Measurements from ENCODE around the gene TRHDE.

DNA sequence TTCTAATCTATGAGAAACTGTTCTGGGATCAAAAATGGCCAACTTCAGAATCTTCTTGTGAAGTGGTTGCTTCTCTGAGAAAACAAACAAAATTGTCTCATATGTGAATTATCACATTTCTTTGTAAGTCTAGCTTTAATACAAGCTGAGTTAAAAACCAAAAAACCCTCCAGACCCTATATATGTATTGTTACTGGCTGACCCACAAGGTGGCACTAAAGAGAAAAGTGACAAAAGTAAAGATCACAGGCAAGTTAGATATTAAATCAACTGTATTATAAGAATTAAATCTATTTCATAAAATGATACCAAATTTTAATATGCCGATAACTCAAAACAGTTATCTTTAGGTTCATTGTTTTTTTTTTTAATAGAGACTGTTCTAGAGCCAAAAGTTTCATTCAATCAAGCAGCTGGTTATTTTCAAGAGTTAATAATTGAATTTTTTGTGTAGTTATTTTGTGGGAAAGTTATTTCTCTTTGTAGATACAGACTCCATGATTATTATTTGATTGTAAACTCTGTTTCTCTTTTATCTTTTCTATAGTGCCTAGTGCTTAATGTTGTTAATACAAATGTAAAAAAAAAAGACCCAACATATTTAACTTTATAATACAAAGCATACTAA lies 7.5 kb upstream of the TRHDE start:
- no peak for TF ChIP-seq ZFP3 (CRISPR knock-in tag; IDR thresholded peaks at IDR 0.05)
- TF ChIP-seq, protein P1, sequence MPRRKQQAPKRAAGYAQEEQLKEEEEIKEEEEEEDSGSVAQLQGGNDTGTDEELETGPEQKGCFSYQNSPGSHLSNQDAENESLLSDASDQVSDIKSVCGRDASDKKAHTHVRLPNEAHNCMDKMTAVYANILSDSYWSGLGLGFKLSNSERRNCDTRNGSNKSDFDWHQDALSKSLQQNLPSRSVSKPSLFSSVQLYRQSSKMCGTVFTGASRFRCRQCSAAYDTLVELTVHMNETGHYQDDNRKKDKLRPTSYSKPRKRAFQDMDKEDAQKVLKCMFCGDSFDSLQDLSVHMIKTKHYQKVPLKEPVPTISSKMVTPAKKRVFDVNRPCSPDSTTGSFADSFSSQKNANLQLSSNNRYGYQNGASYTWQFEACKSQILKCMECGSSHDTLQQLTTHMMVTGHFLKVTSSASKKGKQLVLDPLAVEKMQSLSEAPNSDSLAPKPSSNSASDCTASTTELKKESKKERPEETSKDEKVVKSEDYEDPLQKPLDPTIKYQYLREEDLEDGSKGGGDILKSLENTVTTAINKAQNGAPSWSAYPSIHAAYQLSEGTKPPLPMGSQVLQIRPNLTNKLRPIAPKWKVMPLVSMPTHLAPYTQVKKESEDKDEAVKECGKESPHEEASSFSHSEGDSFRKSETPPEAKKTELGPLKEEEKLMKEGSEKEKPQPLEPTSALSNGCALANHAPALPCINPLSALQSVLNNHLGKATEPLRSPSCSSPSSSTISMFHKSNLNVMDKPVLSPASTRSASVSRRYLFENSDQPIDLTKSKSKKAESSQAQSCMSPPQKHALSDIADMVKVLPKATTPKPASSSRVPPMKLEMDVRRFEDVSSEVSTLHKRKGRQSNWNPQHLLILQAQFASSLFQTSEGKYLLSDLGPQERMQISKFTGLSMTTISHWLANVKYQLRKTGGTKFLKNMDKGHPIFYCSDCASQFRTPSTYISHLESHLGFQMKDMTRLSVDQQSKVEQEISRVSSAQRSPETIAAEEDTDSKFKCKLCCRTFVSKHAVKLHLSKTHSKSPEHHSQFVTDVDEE (CRISPR knock-in tag; IDR thresholded peaks at IDR 0.05), result no peak
- no peak for TF ChIP-seq ZNF70 (CRISPR knock-in tag; IDR thresholded peaks at IDR 0.05)
- no peak for TF ChIP-seq BACH2 (CRISPR knock-in tag; IDR thresholded peaks at IDR 0.05; ENCODE audit: borderline replicate concordance)
- TF ChIP-seq ZFP30 (CRISPR knock-in tag; IDR thresholded peaks at IDR 0.05), result no peak
- no peak for TF ChIP-seq RARB (CRISPR knock-in tag; IDR thresholded peaks at IDR 0.05)
- TF ChIP-seq, protein P2, sequence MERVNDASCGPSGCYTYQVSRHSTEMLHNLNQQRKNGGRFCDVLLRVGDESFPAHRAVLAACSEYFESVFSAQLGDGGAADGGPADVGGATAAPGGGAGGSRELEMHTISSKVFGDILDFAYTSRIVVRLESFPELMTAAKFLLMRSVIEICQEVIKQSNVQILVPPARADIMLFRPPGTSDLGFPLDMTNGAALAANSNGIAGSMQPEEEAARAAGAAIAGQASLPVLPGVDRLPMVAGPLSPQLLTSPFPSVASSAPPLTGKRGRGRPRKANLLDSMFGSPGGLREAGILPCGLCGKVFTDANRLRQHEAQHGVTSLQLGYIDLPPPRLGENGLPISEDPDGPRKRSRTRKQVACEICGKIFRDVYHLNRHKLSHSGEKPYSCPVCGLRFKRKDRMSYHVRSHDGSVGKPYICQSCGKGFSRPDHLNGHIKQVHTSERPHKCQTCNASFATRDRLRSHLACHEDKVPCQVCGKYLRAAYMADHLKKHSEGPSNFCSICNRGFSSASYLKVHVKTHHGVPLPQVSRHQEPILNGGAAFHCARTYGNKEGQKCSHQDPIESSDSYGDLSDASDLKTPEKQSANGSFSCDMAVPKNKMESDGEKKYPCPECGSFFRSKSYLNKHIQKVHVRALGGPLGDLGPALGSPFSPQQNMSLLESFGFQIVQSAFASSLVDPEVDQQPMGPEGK (CRISPR knock-in tag; IDR thresholded peaks at IDR 0.05; ENCODE audit: borderline replicate concordance), result no peak
- TF ChIP-seq ESRRG (CRISPR knock-in tag; IDR thresholded peaks at IDR 0.05), result no peak
- no peak for TF ChIP-seq PPARA (CRISPR knock-in tag; IDR thresholded peaks at IDR 0.05; ENCODE audit: borderline replicate concordance)
- TF ChIP-seq ISL1 (CRISPR knock-in tag; IDR thresholded peaks at IDR 0.05), result no peak
- TF ChIP-seq, protein P3, sequence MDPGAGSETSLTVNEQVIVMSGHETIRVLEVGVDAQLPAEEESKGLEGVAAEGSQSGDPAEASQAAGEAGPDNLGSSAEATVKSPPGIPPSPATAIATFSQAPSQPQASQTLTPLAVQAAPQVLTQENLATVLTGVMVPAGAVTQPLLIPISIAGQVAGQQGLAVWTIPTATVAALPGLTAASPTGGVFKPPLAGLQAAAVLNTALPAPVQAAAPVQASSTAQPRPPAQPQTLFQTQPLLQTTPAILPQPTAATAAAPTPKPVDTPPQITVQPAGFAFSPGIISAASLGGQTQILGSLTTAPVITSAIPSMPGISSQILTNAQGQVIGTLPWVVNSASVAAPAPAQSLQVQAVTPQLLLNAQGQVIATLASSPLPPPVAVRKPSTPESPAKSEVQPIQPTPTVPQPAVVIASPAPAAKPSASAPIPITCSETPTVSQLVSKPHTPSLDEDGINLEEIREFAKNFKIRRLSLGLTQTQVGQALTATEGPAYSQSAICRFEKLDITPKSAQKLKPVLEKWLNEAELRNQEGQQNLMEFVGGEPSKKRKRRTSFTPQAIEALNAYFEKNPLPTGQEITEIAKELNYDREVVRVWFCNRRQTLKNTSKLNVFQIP (CRISPR knock-in tag; IDR thresholded peaks at IDR 0.05; ENCODE audit: borderline replicate concordance, low read depth), result no peak
